ENCODE data around the gene SNX2.
A peak's percentile ranks its signal among the peaks of the same experiment; 100 is the strongest.

Gene SNX2

GRCh38 chr5:122773619-122774018 lies 1.3 kb upstream of the SNX2 start:
- H3K4me3 ChIP-seq (replicated peaks; ENCODE audit: low read depth, low read length): no peak overlapping the region
- no peak for TF ChIP-seq CTCF (IDR thresholded peaks at IDR 0.05; ENCODE audit: insufficient read depth, low read length, poor library complexity, severe bottlenecking)
- DNase-seq (ENCODE audit: extremely low read depth, insufficient read length): no peak
- no peaks in the 10 kb centered on the region for H3K36me3 ChIP-seq (ENCODE audit: control insufficient read depth, insufficient read depth, low read length)
- H3K27me3 ChIP-seq (replicated peaks; ENCODE audit: control insufficient read depth, insufficient read depth, low read length): no peaks in the 10 kb centered on the region

- Histone ChIP-seq H3K36me3 (ENCODE audit: control insufficient read depth, insufficient read depth, low read length) (no peaks in the 10 kb centered on the region), H3K4me3 (replicated peaks; ENCODE audit: low read depth, low read length) (peak overlapping the region; percentile 53), H3K27me3 (replicated peaks; ENCODE audit: control insufficient read depth, insufficient read depth, low read length) (no peaks in the 10 kb centered on the region)
- no peak for DNase-seq (ENCODE audit: extremely low read depth, insufficient read length)
- no peak for TF ChIP-seq CTCF (IDR thresholded peaks at IDR 0.05; ENCODE audit: insufficient read depth, low read length, poor library complexity, severe bottlenecking)
These were observed 390 bp upstream of the SNX2 start for GRCh38 chr5:122774519-122774860.

- Histone ChIP-seq H3K36me3 (ENCODE audit: control insufficient read depth, insufficient read depth, low read length) (no peaks in the 10 kb centered on the region), H3K27me3 (replicated peaks; ENCODE audit: control insufficient read depth, insufficient read depth, low read length) (no peaks in the 10 kb centered on the region), H3K4me3 (replicated peaks; ENCODE audit: low read depth, low read length) (peak overlapping the region; percentile 94)
- no peak for TF ChIP-seq CTCF (IDR thresholded peaks at IDR 0.05; ENCODE audit: insufficient read depth, low read length, poor library complexity, severe bottlenecking)
- peak; percentile 32 for DNase-seq (ENCODE audit: extremely low read depth, insufficient read length)
These were observed 966 bp downstream of the SNX2 start for GRCh38 chr5:122775550-122776542.

GRCh38 chr5:122778157-122778556 lies 3.3 kb downstream of the SNX2 start:
- TF ChIP-seq CTCF (IDR thresholded peaks at IDR 0.05; ENCODE audit: insufficient read depth, low read length, poor library complexity, severe bottlenecking): no peak
- H3K27me3 ChIP-seq (replicated peaks; ENCODE audit: control insufficient read depth, insufficient read depth, low read length): no peaks in the 10 kb centered on the region
- H3K4me3 ChIP-seq (replicated peaks; ENCODE audit: low read depth, low read length): no peak overlapping the region
- H3K36me3 ChIP-seq (ENCODE audit: control insufficient read depth, insufficient read depth, low read length): no peaks in the 10 kb centered on the region
- no peak for DNase-seq (ENCODE audit: extremely low read depth, insufficient read length)

GRCh38 chr5:122779451-122779850 lies 4.6 kb downstream of the SNX2 start:
- TF ChIP-seq CTCF (IDR thresholded peaks at IDR 0.05; ENCODE audit: insufficient read depth, low read length, poor library complexity, severe bottlenecking): no peak
- no peaks in the 10 kb centered on the region for H3K27me3 ChIP-seq (replicated peaks; ENCODE audit: control insufficient read depth, insufficient read depth, low read length)
- no peak overlapping the region for H3K4me3 ChIP-seq (replicated peaks; ENCODE audit: low read depth, low read length)
- no peaks in the 10 kb centered on the region for H3K36me3 ChIP-seq (ENCODE audit: control insufficient read depth, insufficient read depth, low read length)
- DNase-seq (ENCODE audit: extremely low read depth, insufficient read length): no peak

Data from GM06990 (cell line).